Measurements from ENCODE around the gene CTDP1.

Gene CTDP1

DNA sequence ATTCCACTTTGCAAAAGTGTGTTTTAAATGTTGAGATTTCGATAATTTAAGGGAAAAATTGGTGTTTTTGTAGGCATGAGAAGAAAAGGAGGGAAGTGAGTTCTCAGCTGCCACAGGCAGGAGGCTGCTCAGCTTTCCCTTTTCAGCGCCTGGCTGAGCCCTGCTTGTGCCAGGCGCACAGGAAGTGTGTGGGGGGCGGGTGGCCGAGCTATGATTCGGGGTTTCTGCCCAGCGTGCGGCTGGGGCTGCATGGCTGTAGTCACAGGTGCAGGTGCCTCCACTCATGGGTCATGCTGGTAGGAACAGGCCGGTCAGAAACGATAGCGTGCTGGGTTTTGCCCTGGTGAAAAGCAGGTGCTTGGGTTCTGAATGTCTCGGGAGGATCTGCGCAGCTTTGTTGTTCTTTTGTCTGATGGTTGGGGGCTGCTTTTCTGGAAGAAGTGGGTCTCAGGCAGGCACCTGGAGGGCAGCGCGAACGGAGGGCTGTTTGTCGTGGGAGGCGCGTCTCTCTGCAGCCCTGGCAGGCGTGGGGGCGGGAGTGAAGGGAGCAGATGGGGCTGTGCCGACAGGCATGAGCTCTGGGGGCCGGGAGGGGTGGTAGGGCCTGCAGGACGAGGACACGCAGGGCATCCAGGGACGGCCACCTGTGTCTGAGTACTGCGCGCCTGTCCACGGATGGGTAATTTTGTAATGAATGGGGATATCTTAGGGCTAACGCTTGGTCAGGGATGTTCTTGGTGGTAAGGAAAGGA is 120.2 kb downstream of the CTDP1 start:
- DNase-seq, result no peak

GRCh38 chr18:79800371-79801180 is 121.0 kb downstream of the CTDP1 start:
- DNase-seq, result no peak

DNA sequence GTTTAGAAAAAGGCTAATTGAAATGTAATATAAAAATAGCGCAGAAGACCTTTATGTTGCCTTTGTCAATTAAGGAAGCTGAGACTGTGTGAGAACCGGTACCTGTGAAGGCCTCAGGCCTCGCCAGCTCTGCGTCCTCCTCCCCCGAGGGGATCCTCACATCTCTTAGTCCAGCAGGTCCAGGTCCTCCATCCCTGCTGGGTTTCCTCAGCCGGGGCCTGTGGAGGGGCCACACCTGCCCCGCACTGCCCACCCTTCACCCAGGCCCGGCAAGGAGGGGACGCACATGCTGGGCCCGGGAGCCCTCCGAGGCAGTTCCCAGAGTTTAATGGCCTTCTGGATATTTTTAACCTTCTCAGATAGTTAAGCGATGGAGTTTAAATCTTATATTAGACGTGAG is 121.6 kb downstream of the CTDP1 start:
- no peak for DNase-seq

DNA sequence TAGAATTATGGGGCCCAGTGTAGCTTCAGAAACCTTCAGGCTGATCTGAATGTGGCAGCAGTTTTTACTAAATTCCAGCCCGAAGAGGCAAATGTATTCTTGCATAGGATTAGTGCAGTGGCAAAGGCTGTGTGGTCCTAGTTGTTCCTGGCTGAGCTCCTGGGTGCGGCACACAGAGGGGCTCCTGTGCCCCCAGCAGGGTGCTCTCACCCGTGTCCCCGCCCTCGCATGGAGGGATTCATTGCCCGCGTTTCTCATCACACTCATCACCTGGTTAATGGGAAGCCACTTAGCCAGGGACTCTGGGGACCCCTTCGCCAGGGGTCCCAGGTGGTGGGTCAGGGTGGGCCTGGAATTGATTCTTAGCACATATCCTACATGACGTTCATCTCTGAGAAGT is 122.0 kb downstream of the CTDP1 start:
- no peak for DNase-seq

DNA sequence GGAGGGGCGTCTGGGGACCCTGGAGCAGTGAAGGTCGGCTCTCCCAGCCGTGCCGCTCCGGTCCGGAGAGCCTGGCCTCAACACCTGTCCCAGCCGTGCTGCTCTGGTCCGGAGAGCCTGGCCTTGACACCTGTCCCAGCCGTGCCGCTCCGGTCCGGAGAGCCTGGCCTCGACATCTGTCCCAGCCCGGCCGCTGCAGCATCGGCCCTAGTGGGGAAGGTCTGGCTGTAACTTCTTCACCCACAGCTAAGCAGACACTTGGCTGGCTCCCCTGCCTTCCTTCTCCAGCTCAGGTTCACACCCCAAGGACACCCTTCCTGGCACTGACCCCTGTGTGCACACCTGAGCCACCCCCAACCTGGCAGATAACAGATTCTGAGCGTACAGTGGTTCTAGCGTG is 122.7 kb downstream of the CTDP1 start:
- no peak for DNase-seq

GRCh38 chr18:79803611-79804051 is 124.0 kb downstream of the CTDP1 start:
- no peak for DNase-seq
